GM23338 (cell line): ENCODE measurements around the gene NLRC5. TPM values are rescaled to one million over a fixed set of nuclear protein-coding genes. Genes with fewer than 3 reads are reported as not detected.

Source experiments
- ATAC-seq: fragments of 200-7000 bp; cut with Tn5 transposase; 3 replicates; pipeline ENCODE4 v1.9.1; 2020
- DNase-seq: peaks from one replicate; pipeline ENCODE4 v3.0.0-alpha.2; 2015; ENCODE audit warnings: low spot score
- H2AFZ ChIP-seq: fragments of 200-600 bp; sonication (generic); 2 replicates; pipeline ENCODE4 v1.8.0; 2016; ENCODE audit warnings: antibody characterized with exemption, mild to moderate bottlenecking, moderate library complexity
- H3F3A ChIP-seq: fragments of 200-600 bp; sonication (generic); replicated peaks from 2 replicates; pipeline ENCODE4 v1.8.0; 2017; ENCODE audit warnings: antibody characterized with exemption, mixed run types, low read depth
- H3K27ac ChIP-seq: fragments of 200-600 bp; sonication (generic); 2 replicates; pipeline ENCODE4 v1.6.1; 2016; ENCODE audit warnings: low read depth
- H3K27me3 ChIP-seq: fragments of 200-600 bp; sonication (generic); 2 replicates; pipeline ENCODE4 v1.8.0; 2016; ENCODE audit warnings: mild to moderate bottlenecking, mixed run types, moderate library complexity; ENCODE audit not compliant: insufficient read depth
- H3K36me3 ChIP-seq: fragments of 200-600 bp; sonication (generic); 2 replicates; pipeline ENCODE4 v1.8.0; 2016; ENCODE audit warnings: mild to moderate bottlenecking; ENCODE audit not compliant: insufficient read depth
- H3K4me1 ChIP-seq: fragments of 200-600 bp; sonication (generic); 2 replicates; pipeline ENCODE4 v1.8.0; 2016; ENCODE audit warnings: mild to moderate bottlenecking, moderate library complexity; ENCODE audit not compliant: insufficient read depth
- H3K4me2 ChIP-seq: fragments of 200-600 bp; sonication (generic); 2 replicates; pipeline ENCODE4 v1.7.1; 2017; ENCODE audit warnings: mixed run types
- H3K4me3 ChIP-seq: fragments of 200-600 bp; sonication (generic); 2 replicates; pipeline ENCODE4 v1.6.1; 2016; ENCODE audit warnings: mixed run types
- H3K79me2 ChIP-seq: fragments of 200-600 bp; sonication (generic); replicated peaks from 2 replicates; pipeline ENCODE4 v1.8.0; 2017; ENCODE audit warnings: mild to moderate bottlenecking; ENCODE audit not compliant: insufficient read depth
- H3K9me2 ChIP-seq: fragments of 200-600 bp; sonication (generic); 2 replicates; pipeline ENCODE4 v1.8.0; 2017; ENCODE audit not compliant: insufficient read depth
- H4K20me1 ChIP-seq: fragments of 200-600 bp; sonication (generic); replicated peaks from 2 replicates; pipeline ENCODE4 v1.8.0; 2017; ENCODE audit warnings: mild to moderate bottlenecking; ENCODE audit not compliant: insufficient read depth
- H3K27ac Mint-ChIP-seq: 2 replicates; pipeline ENCODE4 v1.8.0; 2020; ENCODE audit warnings: inconsistent platforms, mild to moderate bottlenecking, moderate library complexity, mixed read lengths
- H3K27me3 Mint-ChIP-seq: 3 replicates; pipeline ENCODE4 v1.8.0; 2022; ENCODE audit warnings: low read depth, mild to moderate bottlenecking, moderate library complexity, mixed read lengths, inconsistent platforms; ENCODE audit not compliant: insufficient read depth, poor library complexity
- H3K36me3 Mint-ChIP-seq: 3 replicates; pipeline ENCODE4 v1.8.0; 2021; ENCODE audit warnings: low read depth, mild to moderate bottlenecking, inconsistent platforms, moderate library complexity, mixed read lengths
- H3K4me1 Mint-ChIP-seq: 3 replicates; pipeline ENCODE4 v1.8.0; 2020; ENCODE audit warnings: mild to moderate bottlenecking, inconsistent platforms, mixed read lengths
- H3K4me3 Mint-ChIP-seq: 3 replicates; pipeline ENCODE4 v1.8.0; 2021; ENCODE audit warnings: moderate library complexity, mild to moderate bottlenecking, inconsistent platforms, mixed read lengths
- H3K9me3 Mint-ChIP-seq: 3 replicates; pipeline ENCODE4 v1.8.0; 2020; ENCODE audit warnings: moderate library complexity, mild to moderate bottlenecking, inconsistent platforms, mixed read lengths
- EZH2phosphoT487 ChIP-seq: fragments of 200-600 bp; sonication (generic); IDR thresholded peaks from one replicate; pipeline ENCODE4 v1.8.1; 2018; ENCODE audit warnings: antibody characterized with exemption; ENCODE audit not compliant: unreplicated experiment
- JUNB ChIP-seq: IDR thresholded peaks from one replicate; pipeline ENCODE4 v1.6.1; 2016; ENCODE audit warnings: antibody characterized with exemption; ENCODE audit not compliant: unreplicated experiment
- NANOG ChIP-seq: IDR thresholded peaks from 2 replicates; pipeline ENCODE4 v1.6.1; 2016; ENCODE audit warnings: antibody characterized with exemption, borderline replicate concordance
- POLR2AphosphoS5 ChIP-seq: IDR thresholded peaks from 2 replicates; pipeline ENCODE4 v1.6.1; 2016; ENCODE audit warnings: antibody characterized with exemption, low read depth
- REST ChIP-seq: IDR thresholded peaks from one replicate; pipeline ENCODE4 v1.6.1; 2018; ENCODE audit warnings: antibody characterized with exemption; ENCODE audit not compliant: unreplicated experiment
- STAT1 ChIP-seq: IDR thresholded peaks from one replicate; pipeline ENCODE4 v1.6.1; 2016; ENCODE audit warnings: antibody characterized with exemption; ENCODE audit not compliant: unreplicated experiment
- ZNF331 ChIP-seq: fragments of 250-450 bp; sonication (Bioruptor Pico); IDR thresholded peaks from 2 replicates; pipeline ENCODE4 v1.5.0; 2020; ENCODE audit warnings: low read depth, mild to moderate bottlenecking, moderate library complexity
- polyA plus RNA-seq: library from polyadenylated mRNA; unstranded; fragments of >200 nt; fragmentation: Nextera tagmentation; extraction: Ambion mirVana; gene quantifications from 2 replicates; pipeline ENCODE4 v1.2.1, GENCODE V29; 2016
- total RNA-seq: library from RNA; depleted of rRNA; stranded (reverse); fragments of >200 nt; shearing (Covaris generic); gene quantifications from 2 replicates; pipeline ENCODE4 v1.2.3, GENCODE V29; 2014
- TF ChIP-seq, protein P1 (sequence below), 2 experiments: fragments of 200-600 bp in 1 of 2; sonication (generic) in 1 of 2; conservative IDR thresholded peaks; 2 replicates each; pipeline versions ENCODE4 v1.5.1 to v1.6.1; 2016 to 2017; ENCODE audit warnings: antibody characterized with exemption in 2 of 2, low read depth in 2 of 2, mild to moderate bottlenecking in 2 of 2, moderate library complexity in 1 of 2
- TF ChIP-seq, protein P2 (sequence below): IDR thresholded peaks from 2 replicates; pipeline ENCODE4 v1.6.1; 2016; ENCODE audit warnings: antibody characterized with exemption

The NLRC5 gene
- total and polyA plus RNA-seq, 2 experiments from 2014 or later, result 2.3 to 3.9 TPM

- TF ChIP-seq JUNB (no peak), STAT1 (no peak), POLR2AphosphoS5 (no peak)
- TF ChIP-seq, protein P1, sequence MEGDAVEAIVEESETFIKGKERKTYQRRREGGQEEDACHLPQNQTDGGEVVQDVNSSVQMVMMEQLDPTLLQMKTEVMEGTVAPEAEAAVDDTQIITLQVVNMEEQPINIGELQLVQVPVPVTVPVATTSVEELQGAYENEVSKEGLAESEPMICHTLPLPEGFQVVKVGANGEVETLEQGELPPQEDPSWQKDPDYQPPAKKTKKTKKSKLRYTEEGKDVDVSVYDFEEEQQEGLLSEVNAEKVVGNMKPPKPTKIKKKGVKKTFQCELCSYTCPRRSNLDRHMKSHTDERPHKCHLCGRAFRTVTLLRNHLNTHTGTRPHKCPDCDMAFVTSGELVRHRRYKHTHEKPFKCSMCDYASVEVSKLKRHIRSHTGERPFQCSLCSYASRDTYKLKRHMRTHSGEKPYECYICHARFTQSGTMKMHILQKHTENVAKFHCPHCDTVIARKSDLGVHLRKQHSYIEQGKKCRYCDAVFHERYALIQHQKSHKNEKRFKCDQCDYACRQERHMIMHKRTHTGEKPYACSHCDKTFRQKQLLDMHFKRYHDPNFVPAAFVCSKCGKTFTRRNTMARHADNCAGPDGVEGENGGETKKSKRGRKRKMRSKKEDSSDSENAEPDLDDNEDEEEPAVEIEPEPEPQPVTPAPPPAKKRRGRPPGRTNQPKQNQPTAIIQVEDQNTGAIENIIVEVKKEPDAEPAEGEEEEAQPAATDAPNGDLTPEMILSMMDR (conservative IDR thresholded peaks at IDR 0.05; ENCODE audit: low read depth in 2 of 2), result no peak
Observed at GRCh38 chr16:57029161-57030160, 40.1 kb downstream of the NLRC5 start (continued).

DNA sequence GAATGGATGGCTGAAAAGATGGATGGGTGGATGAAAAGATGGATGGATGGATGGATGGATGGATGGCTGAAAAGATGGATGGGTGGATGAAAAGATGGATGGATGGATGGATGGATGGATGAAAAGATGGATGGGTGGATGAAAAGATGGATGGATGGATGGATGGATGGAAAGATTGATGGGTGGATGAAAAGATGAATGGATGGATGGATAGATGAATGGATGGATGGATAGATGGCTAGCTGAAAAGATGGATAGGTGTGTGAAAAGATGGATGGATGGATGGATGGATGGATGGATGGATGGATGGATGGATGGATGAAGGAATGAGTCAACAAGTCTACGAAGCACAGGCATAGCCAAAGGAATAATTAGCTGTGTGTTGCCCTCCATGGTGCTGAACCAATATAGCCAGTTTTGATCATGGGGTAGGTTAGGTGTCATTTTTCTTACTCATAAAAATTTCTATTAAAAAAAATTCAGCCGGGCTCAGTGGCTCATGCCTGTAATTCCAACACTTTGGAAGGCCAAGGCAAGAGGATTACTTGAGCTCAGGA, 41.1 kb downstream of the NLRC5 start:
- H3F3A ChIP-seq, result no peaks in the 10 kb centered on the region
- H3K4me3 Mint-ChIP-seq, result no peak overlapping the region
- DNase-seq (no peak), ATAC-seq (no peak)
- H3K4me1 Mint-ChIP-seq, result no peaks in the 10 kb centered on the region
- no peak overlapping the region for H2AFZ ChIP-seq
- no peak for TF ChIP-seq POLR2AphosphoS5
- TF ChIP-seq REST, result no peak
- no peaks in the 10 kb centered on the region for H3K9me3 Mint-ChIP-seq
- no peak overlapping the region for H3K4me2 ChIP-seq
- H3K36me3 ChIP-seq, result no peaks in the 10 kb centered on the region
- H3K36me3 Mint-ChIP-seq, result no peaks in the 10 kb centered on the region
- no peaks in the 10 kb centered on the region for H3K79me2 ChIP-seq
- H3K27ac Mint-ChIP-seq, result no peak overlapping the region
- no peaks in the 10 kb centered on the region for H4K20me1 ChIP-seq
- H3K27me3 ChIP-seq, result no peaks in the 10 kb centered on the region
- H3K27me3 Mint-ChIP-seq, result peaks cover 6% of the 10 kb centered on the region
- H3K4me1 ChIP-seq, result 0 out of 2 replicates have a peak, but pooled peaks cover 2% of the 10 kb centered on the region
- H3K9me2 ChIP-seq, result no peaks in the 10 kb centered on the region
- no peak overlapping the region for H3K4me3 ChIP-seq
- H3K27ac ChIP-seq, result no peak overlapping the region

GRCh38 chr16:57031156-57031555, 41.8 kb downstream of the NLRC5 start:
- no peaks in the 10 kb centered on the region for H3K36me3 ChIP-seq
- H3K9me3 Mint-ChIP-seq, result no peaks in the 10 kb centered on the region
- H3K4me1 Mint-ChIP-seq, result no peaks in the 10 kb centered on the region
- no peaks in the 10 kb centered on the region for H4K20me1 ChIP-seq
- ATAC-seq (no peak), DNase-seq (no peak)
- H3K9me2 ChIP-seq, result no peaks in the 10 kb centered on the region
- no peak overlapping the region for H3K4me3 Mint-ChIP-seq
- 0 out of 2 replicates have a peak, but pooled peaks cover 2% of the 10 kb centered on the region for H3K4me1 ChIP-seq
- H3K27ac Mint-ChIP-seq, result no peak overlapping the region
- no peaks in the 10 kb centered on the region for H3K79me2 ChIP-seq
- H3K27me3 Mint-ChIP-seq, result peaks cover 6% of the 10 kb centered on the region
- H3K27ac ChIP-seq, result no peak overlapping the region
- no peak overlapping the region for H3K4me3 ChIP-seq
- H3K4me2 ChIP-seq, result no peak overlapping the region
- H3F3A ChIP-seq, result no peaks in the 10 kb centered on the region
- no peaks in the 10 kb centered on the region for H3K27me3 ChIP-seq
- H3K36me3 Mint-ChIP-seq, result no peaks in the 10 kb centered on the region
- no peak overlapping the region for H2AFZ ChIP-seq
- TF ChIP-seq, protein P1 (conservative IDR thresholded peaks at IDR 0.05; ENCODE audit: low read depth in 2 of 2), result no peak
- TF ChIP-seq EZH2phosphoT487 (no peak), JUNB (no peak), STAT1 (no peak), ZNF331 (CRISPR knock-in tag) (no peak), NANOG (no peak)
- TF ChIP-seq, protein P2, sequence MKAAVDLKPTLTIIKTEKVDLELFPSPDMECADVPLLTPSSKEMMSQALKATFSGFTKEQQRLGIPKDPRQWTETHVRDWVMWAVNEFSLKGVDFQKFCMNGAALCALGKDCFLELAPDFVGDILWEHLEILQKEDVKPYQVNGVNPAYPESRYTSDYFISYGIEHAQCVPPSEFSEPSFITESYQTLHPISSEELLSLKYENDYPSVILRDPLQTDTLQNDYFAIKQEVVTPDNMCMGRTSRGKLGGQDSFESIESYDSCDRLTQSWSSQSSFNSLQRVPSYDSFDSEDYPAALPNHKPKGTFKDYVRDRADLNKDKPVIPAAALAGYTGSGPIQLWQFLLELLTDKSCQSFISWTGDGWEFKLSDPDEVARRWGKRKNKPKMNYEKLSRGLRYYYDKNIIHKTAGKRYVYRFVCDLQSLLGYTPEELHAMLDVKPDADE, result no peak
